ENCODE measurements around the gene CWC25.
A peak's percentile ranks its signal among the peaks of the same experiment; 100 is the strongest.

The CWC25 gene

GRCh38 chr17:38853292-38854219 is 28.4 kb upstream of the CWC25 start, which contains the start of gene RPL23:
TSS of gene RPL23 (minus strand) at chr17:38853721. CDS start at chr17:38853710, 11 bp downstream.
- peak; percentile 76 to 77 for DNase-seq (ENCODE audit: low read depth in 1 of 2, low spot score in 1 of 2)

GRCh38 chr17:38852771-38853291 is 27.7 kb upstream of the CWC25 start:
- no peak for DNase-seq (ENCODE audit: low read depth in 1 of 2, low spot score in 1 of 2)

- no peak for DNase-seq (ENCODE audit: low read depth in 1 of 2, low spot score in 1 of 2)
Observed at GRCh38 chr17:38851434-38851833, 26.3 kb upstream of the CWC25 start.

DNA sequence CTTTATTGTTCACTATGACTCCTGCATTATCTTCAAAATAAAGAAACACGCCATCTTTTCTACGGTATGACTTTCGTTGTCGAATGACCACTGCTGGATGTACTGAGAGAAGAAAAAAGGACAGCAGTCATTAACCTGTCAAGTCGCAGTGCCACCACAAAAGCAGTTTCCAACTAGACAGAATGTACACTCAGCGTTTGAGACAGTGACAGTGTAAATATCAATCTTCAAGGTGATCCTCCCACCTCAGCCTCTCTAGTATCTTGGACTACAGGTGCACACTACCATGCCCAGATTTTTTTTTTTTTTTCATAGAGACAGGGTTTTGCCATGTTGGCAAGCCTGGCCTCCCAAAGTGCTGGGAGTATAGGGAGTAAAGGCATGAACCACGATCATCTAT is 25.3 kb upstream of the CWC25 start:
- DNase-seq (ENCODE audit: low read depth in 1 of 2, low spot score in 1 of 2), result no peak

DNA sequence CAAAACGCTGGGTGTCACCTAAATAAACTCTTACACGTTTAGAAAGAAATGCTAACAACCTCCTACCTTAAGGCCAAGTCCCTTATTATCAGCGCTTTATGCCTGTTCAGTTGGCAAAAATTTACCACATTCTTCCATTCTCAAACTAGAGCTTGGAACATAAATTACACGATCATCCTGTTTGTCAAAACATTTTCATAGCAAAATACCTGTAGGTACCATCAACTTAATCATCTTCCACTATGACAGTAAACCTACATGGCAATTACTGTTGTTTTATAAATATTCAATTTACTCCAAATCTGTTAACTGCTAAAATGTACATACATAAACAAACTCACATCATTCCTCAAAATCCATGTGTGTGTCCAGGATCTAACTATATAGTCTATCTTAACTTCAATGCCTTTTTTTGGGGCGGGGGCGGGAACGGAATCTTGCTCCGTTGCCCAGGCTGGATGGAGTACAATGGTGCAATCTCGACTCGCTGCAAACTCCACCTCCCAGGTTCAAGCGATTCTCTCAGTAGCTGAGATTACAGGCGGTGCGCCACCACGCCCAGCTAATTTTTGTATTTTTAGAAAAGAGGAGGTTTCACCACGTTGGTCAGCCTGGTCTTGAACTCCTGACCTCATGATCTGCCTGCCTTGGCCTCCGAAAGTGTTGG is 24.0 kb upstream of the CWC25 start:
- DNase-seq (ENCODE audit: low read depth in 1 of 2, low spot score in 1 of 2), result no peak

GRCh38 chr17:38848557-38848891 is 23.4 kb upstream of the CWC25 start:
- no peak for DNase-seq (ENCODE audit: low read depth in 1 of 2, low spot score in 1 of 2)

DNA sequence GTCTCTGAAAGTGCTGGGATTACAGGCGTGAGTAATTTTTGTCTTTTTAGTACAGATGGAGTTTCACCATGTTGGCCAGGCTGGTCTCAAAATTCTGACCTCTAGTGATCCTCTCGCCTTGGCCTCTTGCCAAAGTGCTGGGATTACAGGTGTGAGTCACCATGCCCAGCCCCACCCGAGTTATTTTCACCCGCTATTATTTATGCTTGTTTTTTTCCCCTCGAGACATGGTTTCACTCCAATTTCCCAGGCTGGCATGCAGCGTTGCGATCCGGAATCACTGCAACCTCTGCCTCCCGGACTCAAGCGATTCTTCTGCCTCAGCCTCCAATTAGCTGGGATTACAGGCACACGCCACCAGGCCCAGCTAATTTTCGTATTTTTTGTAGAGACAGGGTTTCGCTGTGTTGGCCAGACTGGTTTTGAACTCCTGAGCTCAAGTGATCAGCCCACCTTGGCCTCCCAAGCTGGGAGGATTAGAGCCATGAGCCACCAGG is 19.2 kb upstream of the CWC25 start:
- DNase-seq (ENCODE audit: low read depth in 1 of 2, low spot score in 1 of 2), result no peak

- no peak for DNase-seq (ENCODE audit: low read depth in 1 of 2, low spot score in 1 of 2)
Observed at GRCh38 chr17:38825762-38826247, 684 bp upstream of the CWC25 start.

- no peak for DNase-seq (ENCODE audit: low read depth in 1 of 2, low spot score in 1 of 2)
Observed at GRCh38 chr17:38815576-38816193, 9.4 kb downstream of the CWC25 start.

GRCh38 chr17:38809828-38810227 is 15.3 kb downstream of the CWC25 start:
- no peak for DNase-seq (ENCODE audit: low read depth in 1 of 2, low spot score in 1 of 2)

DNA sequence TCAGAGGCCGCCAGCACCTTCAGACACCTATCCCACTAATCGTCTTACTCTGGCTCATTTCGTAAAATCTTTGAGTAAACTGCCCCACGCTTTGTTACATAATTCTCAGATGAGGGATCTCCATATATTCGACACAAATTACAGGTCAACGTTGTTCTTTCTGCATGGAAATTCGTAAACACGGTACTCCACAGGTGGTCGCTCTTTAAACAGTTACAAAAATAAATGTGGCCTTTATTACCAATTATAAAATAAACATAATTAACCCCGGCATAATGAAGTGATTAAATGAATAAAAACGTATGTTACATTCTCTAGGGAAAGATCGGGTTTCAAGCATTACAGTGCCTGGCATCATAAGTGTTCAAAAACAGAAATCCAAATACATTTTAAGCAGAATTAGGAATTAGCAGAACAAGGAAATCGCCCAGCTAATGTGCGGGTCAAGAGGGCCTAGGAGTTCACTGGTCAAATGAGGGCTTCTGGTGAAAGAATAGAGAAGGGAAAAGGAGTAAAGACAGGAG is 24.8 kb downstream of the CWC25 start:
- DNase-seq (ENCODE audit: low read depth in 1 of 2, low spot score in 1 of 2), result no peak

DNA sequence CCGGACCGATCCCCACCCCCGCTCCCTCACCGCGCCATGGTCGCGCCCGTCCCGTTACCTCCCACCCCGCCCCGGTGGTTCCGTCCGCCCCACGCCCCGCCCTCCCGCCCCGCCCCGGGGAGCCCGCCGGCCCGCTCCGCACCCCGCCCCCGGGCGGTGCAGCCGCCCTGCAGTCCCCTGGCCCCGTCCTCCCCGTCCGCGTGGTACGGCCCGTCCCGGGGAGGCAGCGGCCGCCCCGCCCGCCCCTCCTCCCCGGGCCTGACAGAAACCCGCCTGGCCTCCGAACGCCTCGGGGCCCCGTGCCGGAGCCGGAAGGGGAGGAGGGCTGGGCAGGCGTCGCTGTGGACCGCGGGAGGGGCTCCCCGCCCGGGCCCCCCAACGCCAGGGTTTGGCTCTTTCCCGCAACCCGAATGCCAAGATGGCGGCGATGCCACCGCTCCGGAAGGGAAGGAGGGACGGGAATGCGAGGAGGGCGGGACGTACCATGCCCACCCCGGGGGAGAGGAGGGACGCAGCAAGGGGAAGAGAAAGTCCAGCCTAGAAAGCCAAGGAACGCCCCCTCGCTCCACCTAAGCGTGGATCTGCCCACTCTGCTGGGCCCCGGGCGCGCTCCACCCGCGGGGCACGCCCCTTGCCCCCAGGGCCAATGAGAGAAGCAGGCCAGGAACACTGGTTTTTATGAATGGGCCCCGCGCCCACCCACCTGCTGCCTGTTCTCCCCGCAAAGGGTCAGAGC is 25.5 kb downstream of the CWC25 start, which contains the start of gene PIP4K2B:
PIP4K2B (minus strand) TSS at position 56 of the 736 bp plus-strand sequence. CDS start 132 bp downstream, outside the sequence.
- peak; percentile 70 to 75 for DNase-seq (ENCODE audit: low read depth in 1 of 2, low spot score in 1 of 2)

DNA sequence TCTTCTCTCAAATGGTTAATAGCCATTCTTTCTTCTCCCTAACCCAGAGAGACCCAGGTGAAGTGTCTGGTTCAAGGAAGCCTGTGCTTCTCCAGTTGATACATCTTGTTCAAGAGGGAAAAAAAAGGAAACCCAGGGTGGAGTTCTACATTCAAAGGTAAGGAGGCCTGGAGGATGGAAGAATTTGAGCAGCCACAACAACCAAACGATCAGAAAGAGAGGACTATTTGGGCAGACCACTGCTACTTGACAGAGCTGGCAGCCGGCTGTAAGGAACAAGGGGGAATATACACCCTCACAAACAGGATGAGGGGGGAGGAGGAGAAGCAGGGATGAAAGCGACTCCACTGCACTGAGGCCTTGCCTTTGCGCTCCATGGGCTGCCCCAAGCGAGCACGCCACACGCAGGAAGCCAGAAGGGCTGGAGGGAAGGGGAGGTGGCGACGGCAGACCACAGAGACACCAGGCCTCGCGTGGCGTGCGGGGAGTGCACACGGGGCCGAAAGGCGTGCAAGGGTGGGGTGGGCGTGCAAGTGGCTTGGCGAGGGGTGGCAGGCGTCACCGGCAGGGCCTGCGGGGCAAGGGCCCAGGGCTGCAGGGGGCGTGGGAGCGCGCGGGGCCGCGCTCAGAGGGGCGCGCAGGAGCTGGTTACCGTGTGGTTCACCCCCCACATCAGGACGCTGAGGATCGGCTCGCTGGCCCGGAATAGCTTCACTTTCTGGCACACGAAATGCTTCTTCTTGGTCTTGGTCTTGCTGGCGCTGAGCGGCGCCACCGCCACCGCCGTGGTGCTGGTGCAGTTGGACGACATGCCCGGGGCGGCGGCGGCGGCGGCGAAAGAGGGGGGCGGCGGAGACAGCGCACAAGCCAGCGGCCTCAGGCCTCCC is 26.3 kb downstream of the CWC25 start:
- DNase-seq (ENCODE audit: low read depth in 1 of 2, low spot score in 1 of 2), result peak; percentile 1 to 31

GRCh38 chr17:38797828-38798227 is 27.3 kb downstream of the CWC25 start:
- no peak for DNase-seq (ENCODE audit: low read depth in 1 of 2, low spot score in 1 of 2)

GRCh38 chr17:38797158-38797490 is 28.0 kb downstream of the CWC25 start:
- no peak for DNase-seq (ENCODE audit: low read depth in 1 of 2, low spot score in 1 of 2)

GRCh38 chr17:38796451-38797157 is 28.5 kb downstream of the CWC25 start:
- DNase-seq (ENCODE audit: low read depth in 1 of 2, low spot score in 1 of 2), result no peak

DNA sequence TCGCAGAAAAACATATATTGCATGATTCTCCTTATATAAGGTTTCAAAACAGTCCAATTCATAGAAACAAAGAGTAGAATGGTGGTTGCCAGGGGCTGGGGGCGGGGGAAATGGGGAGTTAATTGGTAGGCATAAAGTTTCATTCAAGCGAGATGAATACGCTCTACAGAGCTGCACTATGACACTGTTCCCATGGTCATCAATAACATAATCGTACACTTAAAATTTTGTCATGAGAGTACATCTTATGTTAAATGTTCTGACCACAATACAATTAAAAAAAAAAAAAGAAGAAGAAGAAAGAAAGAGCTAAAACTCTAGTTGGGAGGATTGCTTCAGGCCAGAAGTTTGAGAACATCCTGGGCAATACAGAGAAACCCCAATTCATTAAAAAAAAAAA is 30.9 kb downstream of the CWC25 start:
- no peak for DNase-seq (ENCODE audit: low read depth in 1 of 2, low spot score in 1 of 2)

DNA sequence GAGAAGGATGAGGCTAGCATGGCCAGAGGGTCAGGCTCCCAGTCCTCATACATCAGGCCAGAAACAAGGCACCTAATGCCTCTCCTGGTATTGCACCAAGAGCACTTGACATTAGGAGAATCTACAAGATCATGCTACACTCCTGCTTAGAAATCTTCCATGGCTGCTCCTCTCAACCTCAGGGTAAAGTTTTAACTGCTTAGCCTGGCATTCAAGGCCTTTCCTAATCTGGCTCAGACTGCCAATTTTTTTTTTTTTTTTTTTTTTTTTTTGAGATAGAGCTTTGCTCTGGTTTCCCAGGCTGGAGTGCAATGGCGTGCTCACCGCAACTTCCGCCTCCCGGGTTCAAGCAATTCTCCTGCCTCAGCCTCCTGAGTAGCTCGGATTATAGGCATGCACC is 34.0 kb downstream of the CWC25 start:
- DNase-seq (ENCODE audit: low read depth in 1 of 2, low spot score in 1 of 2), result no peak
